NCI-H2196 treated with DMSO at 0.1 percent for 48 hours (cell line): ENCODE results near the gene CPOX.
"Not testable (repeated sequence)": the region's sequence is repeated elsewhere in the genome, so short reads cannot be mapped to it uniquely, and the experiment has no call there.

ENCODE experiments used
- DNase-seq: peaks from one replicate; lab custom pipeline; 2025; ENCODE audit not compliant: unreplicated experiment; lab: John Stamatoyannopoulos, UW

Gene CPOX

DNA sequence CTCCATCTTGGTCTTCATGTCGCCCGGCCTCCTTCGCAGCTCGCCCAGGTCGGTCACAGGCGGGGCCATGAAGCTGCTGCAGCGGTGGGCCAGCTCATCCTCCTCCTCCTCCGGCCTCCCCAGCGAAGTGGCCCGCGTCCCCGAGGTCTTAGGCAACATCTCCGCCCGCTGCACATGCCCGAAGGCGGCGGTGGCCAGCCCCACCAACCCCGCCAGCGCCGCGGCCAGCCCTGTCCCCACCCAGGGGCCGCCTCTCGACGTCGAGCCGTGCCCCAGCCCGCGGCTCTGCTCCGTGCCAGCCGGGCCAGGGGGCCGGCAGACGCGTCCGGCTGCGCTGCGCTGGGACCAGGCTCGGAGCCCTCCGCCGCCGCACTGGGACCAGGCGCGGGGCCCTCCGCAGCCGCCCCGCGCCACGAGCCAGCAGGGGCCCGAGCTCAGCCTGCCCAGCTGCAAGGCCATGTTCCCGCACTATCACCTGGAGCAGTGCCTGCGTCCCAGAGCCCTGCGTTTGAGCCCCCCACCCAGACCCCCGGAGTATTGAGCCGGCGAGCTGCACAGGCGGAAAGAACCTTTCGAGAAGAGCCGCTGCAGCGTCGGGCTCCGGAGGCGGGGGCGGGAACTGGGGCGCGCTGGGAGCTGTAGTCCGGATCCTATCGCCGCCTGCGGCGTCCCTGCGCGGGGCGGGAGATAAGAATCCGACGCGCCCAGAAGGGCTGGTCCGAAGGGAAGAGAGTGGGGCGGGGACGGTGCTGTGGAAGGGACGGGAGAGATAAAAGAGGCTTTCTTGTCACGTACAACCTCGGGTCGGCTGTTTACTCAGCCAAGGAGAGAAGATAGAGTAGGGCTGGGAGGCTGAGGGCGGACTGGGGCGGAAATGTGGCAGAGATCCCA is at the start of gene CPOX:
TSS of gene CPOX (minus strand) at position 566 of the 891 bp plus-strand sequence. CDS start at position 459, 107 bp downstream.
- DNase-seq: peak; percentile 77

DNA sequence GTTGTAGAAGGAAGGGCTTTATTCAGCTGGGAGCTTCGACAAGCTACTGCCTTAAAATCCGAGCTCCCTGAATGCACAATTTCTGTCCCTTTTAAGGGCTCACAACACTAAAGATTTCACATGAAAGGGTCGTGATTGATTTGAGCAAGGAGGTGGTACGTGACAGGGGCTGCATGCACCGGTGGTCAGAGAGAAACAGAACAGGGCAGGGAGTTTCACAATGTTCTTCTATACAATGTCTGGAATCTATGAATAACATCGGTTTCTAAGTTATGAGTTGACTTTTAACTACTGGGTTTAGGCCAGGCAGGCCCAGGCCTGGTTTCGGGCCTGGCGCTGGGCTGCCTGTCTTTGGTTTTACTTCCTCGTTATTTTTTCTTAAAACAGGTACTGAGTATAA is 49.4 kb upstream of the CPOX start:
- DNase-seq: not testable (repeated sequence)

DNA sequence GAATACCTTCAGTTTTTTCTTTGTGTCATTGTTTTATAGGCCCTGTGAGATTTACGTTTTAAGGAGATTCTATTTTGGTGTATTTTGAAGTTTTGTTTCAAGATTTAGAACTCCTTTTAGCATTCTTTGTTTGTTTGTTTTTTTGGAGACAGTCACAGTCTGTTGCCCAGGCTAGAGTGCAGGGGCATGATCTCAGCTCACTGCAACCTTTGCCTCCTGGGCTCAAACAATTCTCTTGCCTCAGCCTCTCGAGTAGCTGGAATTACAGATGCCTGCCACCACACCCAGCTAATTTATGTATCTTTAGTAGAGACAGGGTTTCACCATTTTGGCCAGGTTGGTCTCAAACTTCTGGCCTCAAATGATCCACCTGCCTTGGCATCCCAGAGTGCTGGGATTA is 48.3 kb upstream of the CPOX start:
- DNase-seq: not testable (repeated sequence)

DNA sequence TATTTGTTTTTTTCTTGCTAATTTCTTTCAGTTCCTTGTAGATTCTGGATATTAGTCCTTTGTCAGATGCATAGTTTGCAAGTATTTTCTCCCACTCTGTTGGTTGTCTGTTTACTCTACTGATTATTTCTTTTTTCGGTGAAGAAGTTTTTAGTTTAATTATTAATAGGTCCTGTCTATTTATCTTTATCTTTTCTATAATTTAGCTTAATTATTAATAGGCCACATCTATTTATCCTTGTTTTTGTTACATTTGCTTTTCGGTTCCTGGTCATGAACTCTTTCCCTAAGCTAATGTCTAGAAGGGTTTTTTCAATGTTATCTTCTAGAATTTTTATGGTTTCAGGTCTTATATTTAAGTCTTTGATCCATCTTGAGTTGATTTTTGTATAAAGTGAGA is 45.1 kb upstream of the CPOX start:
- not testable (repeated sequence) for DNase-seq

DNA sequence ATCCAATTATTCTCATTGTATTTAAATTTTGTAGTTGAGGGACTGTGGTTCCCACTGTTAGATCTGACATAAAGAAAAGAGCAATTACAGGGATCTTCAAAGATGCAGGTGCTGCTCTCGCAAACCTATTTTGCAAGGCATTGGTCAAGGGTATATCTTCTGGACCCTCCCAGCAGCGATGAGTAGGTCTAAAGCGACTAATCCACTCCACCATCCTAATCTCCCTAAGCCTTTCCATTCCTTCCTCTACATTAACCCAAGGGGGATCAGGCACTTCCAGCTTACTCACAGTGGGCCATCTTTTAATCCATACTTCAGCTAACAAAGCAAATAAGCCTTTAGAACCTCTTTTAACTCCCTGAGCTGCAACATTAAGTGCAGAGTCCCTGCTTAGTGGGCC is 37.0 kb upstream of the CPOX start:
- DNase-seq: no peak

DNA sequence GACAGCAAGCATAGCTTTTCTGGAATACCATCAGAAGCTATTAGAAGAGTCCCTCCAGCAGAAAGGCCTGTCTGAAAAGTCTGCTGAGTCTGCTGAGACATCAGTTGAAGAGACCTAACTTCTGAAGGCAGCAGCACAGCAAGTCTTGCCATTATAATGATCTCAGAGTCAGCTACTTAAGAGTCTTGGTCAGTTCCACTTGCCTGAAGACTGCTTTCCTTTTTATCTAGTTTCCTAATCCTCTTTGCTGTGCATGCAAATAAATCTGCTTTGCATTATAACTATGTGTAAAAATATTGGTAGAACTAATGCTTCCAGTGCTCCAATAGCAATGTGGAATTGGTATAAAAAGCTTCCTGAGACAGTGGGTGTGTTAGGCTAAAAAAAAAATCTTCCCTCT is 34.9 kb upstream of the CPOX start:
- no peak for DNase-seq

DNA sequence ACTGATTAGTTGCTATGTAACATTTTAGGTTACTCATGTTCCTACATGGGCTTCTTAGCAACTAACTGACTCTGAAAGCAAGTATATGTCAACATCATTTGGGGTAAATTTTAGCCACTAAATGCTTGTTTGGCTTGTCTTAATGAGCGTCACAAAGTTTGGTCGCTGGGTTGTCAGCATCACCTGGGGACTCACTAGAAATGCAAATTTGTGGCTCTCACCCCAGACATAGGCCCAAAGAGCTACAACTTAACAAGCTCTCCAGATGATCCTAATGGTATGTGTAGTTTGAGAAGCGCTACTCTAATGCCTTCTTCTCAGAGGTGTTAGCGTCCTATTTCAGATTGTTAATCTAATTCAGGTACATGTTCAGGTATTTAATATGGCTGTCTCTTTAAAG is 32.7 kb upstream of the CPOX start:
- DNase-seq: no peak

DNA sequence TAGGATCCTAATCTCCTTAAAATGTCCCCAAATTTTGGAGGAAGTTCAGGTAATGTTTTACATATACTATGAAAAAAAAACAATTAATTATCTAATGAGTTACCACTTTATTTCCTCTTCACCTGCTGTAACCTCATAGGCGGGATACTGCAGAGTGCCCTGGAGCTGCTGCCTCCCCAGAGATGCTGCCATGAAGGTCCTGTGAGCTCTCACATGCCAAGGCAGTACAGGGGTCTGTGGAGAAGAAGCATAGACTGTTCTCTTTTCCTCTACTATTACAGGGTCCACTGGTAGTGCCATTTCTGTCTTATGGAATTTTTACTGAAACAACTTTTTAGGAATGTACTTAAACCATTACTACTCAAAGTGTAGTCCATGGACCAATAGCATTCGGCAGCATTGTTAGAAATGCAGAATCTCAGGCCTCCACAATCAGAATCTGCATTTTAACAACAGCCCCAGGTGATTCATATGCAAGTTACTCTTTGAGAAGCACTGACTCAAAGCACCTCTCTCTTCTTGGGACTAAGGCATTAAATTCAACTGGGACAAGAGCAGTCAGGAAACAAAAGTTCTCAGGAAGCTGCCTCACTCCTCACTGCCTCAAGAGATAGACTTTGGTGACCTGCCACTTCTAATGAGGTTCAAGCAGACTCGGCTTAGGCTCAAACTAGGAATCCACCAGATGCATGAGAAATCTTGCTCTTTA is 30.3 kb upstream of the CPOX start:
- DNase-seq: no peak

DNA sequence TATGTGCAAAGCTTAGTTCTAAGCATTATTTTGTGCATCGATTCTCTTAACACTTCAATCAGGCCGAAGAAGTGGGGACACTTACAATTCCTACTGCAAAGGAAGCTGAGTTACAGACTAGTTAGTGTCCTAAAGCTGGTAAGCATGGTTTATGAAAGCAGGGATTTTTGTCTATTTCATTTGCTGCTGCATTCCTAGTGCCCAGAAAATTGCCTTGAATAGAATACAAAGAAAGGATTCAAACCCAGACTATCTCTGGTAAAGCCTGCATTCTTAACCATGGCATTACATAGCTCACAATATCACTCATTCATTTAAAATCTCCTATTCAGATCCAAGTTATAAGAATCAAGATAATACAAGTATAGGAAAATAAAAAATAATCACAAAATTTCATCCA is 24.4 kb upstream of the CPOX start:
- DNase-seq: no peak

DNA sequence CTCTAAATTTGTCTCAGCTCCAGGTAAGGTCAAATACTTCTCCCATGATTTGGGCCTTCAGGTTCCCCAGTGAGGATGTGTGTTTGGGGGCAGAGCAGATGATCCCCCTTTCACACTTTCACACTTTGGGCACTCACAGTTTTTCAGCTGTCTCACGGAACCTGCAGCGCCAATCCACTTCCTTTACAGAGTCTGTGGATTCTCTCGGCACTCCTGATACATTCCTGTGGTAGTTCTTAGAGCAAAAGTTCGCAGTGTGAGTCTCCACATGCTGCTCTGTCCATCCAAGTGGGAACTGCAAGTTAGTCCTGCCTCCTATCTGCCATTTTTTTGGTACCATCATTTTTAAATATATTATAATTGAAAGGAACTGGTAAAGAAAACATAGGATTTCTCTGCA is 20.2 kb upstream of the CPOX start:
- no peak for DNase-seq

DNA sequence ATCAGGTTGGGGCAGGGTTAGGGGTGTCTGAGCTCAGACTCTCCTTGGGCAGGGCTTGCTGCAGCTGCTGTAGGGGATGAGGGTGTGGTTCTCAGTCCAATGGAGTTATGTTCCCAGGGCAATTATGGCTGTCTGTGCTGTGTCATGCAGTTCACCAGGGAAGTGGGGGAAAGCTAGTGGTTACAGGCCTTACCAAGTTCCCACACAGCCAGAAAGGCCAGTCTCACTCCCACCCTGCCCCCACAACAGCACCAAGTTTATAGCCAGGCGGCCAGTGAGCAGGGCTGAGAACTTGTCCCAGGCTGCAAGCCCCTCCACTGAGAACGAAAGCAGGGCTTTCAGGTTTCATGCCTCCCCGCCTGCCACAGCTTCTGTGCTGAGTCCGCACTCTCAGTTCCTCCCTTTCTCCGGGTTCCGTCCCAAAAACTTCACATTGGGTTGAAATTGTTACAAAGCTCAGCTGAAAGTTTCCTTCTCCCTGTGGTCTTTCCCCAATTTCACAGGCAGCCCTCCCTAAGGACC is 19.6 kb upstream of the CPOX start:
- no peak for DNase-seq

DNA sequence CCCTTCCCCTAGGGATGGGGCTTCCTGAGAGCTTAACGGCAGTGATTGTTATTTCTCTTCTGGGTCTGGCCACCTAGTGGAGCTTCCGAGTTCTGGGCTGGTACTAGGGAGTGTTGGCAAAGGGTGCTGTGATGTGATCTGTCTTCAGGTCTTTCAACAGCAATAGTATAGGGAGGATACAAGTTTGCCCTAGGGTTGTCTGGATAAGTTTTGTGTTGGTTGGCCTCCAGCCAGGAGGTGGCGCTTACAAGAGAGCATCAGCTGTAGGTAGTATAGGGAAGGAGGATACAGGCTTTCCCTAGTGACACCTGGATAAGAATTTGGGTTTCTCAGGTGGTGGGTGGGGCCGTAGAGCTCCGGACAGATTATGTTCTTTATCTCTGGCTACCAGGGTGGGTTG is 19.2 kb upstream of the CPOX start:
- DNase-seq: no peak

DNA sequence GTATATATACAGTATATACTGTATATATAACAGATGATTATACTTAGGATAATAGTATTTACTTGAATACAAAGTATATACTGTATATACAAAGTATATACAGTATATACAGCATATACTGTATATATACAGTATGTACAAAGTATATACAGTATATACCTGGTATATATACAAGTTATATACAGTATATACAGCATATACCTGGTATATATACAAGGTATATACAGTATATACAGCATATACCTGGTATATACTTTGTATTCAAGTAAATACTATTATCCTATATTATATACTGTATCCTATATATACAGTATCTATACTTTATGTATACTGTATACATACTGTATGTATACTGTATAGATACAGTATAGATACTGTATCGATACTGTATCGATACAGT is 14.6 kb upstream of the CPOX start:
- DNase-seq: no peak

DNA sequence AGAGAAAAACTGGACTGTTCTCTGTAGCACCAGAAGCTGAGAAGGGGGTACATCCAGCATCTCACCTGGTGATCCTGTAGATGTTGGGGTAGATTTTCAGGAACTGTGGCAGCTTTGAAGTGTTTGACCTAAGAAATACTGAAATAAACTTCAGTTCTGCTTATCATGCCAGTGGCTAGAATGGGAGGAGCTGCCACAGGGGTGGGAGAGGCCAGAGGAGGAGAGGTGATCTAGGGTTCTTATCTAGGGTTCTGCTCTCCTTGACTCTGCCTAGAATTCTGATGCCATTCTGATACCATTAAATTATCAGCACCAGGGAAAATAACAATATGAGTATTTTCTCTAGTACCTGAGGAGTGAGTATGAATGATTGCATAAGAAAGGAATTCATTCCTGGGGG is 10.2 kb upstream of the CPOX start:
- no peak for DNase-seq

DNA sequence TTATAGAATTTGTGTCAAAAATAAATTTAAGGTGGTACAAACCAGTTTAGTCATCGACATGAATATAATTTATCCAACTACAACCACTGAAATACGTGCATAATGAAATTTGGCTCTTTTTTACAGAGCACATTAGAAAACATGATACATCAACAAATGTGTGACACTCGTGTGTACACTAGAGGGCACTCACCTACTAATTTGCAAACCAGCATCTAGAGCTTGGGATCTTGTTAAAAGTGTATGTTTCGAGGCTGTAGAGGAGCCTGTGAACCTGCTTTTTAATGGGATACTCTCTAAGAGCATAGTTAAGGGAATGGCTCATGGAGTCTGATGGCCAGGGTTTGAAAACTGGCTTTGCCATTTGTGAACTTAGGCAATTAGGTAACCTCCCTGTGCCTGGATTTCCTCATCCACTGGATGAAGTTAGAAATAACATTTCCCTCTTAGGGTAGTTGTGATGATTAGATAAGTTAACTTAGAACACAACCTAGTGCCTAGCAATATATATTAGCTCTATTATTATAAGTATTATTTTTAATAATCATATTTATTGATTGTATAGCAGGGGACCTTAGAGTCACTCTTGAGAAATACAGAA is 8.8 kb upstream of the CPOX start:
- peak; percentile 39 for DNase-seq

DNA sequence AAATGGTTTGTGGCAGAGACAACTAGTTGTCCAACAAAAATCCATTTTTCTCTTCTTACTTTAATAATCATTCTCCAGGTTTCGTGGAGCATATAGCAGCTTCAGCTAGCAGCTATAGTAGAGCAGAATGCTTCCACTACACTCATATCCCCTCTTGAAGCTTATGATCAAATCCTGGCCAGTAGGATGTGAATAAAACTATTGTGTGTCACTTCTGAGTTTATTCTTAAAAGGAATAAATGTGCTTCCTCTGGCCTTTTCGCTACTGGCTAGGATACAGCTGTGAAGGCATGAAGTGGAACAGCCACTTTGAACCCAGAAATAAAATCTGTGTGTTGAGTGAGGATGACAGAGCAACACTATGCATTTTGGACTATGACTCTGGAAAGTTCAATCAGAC is 7.8 kb upstream of the CPOX start:
- no peak for DNase-seq

DNA sequence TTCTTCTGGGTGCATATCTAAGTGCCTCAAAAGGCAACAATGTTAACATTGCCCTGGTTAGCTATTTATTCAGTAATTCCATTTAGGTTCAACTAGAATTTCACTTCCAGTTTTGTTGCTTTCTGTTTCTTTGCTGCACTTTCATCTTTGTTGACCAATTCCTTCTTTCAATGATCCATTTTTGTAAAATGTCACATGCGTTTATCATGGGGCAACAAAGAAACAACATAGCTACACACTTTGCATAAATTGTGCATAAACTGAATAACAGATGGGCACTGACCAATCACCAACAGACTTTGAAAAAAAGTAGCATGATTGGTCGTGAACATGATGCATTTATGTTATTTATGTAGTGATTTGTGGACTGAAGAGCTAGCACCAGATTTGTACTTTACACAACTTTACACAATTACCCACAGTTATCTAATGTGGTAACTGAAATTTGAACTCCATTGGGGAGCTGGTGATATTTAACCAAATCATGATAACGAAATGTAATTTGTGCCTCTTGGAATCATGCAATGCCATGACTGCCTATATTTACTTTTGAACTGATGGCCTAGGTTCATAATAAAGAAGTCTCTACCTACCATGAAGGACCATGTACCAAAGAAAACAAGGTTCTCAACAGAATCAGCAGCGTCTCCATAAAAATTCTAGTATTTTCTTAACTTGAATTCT is 7.1 kb upstream of the CPOX start:
- no peak for DNase-seq

DNA sequence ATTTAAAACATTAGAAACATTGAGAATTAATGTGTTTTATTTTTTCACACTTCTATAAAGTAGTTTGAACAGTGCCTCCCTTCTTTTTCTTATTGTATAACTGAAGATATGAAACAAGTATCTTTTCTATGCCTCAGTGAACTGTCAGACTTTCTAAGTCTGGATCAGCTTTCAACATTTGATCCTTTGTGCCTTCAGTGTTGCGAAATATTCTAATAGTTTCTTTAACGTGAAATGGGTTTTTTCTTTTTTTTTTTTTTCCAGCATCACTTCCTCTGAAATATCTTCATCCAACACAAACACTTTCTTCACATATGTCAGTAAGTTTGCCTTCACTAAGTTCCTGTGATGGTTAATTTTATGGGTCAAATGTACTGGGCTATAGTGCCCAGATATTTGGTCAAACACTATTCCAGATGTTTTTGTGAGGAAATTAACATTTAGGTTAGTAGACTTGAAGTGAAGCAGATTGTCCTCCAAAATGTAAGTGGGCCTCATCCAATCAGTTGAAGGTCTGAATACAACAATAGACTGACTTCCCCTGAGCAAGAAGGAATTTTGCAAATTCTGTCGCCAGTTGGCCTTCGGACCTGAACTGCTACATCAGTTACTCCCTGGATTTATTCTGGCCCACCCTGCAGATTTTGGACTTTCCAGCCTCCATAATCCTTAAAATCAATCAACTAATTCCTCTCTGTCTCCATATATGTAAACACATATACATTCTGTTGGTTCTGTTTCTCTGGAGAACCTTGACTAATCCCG is 6.4 kb upstream of the CPOX start:
- no peak for DNase-seq

DNA sequence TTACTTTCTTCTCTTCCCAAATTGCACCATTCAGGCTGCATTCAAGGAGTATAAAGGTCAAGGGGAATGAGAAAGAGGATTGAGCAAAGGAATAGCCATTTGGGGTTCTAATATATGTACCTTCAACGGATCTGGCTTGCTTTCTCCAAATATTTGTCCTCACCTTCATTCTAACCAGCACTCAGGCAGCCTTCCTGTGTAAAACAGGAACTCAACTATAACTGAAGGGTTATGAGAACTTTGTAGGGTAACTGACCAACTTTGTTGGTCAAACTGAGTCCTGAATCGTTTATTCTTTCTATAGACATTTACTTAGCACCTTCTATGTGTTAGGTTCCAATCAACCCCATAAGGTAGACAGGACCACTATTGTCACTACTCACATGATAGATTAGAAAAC is 5.1 kb upstream of the CPOX start:
- DNase-seq: no peak
